Effector memory CD8-positive, alpha-beta T cell (primary cell): Measurements from ENCODE around the gene DNAJC15.

Source experiments
- ATAC-seq: fragments of 150-1000 bp; cut with Tn5 transposase; replicated peaks from 2 replicates; pipeline ENCODE4 v1.10.0; 2021; ENCODE audit warnings: mild to moderate bottlenecking, moderate library complexity
- DNase-seq, 3 experiments: peaks; one replicate each; pipeline ENCODE4 v3.0.0; 2021
- H3K27ac Mint-ChIP-seq, 2 donors: one replicate each; pipeline ENCODE4 v1.8.0; 2022; ENCODE audit warnings: mild to moderate bottlenecking in 2 of 2, mixed read lengths in 2 of 2, moderate library complexity in 2 of 2
- H3K27me3 Mint-ChIP-seq, 2 donors: one replicate each; pipeline ENCODE4 v1.8.0; 2022; ENCODE audit warnings: mixed read lengths in 2 of 2
- H3K36me3 Mint-ChIP-seq: one replicate; pipeline ENCODE4 v1.8.0; 2022; ENCODE audit warnings: mild to moderate bottlenecking, moderate library complexity, mixed read lengths; ENCODE audit not compliant: insufficient read depth
- H3K4me1 Mint-ChIP-seq, 2 donors: one replicate each; pipeline ENCODE4 v1.8.0; 2022; ENCODE audit warnings: low read depth in 2 of 2, mixed read lengths in 2 of 2
- H3K4me3 Mint-ChIP-seq, 2 donors: one replicate each; pipeline ENCODE4 v1.8.0; 2022; ENCODE audit warnings: mild to moderate bottlenecking in 2 of 2, mixed read lengths in 2 of 2, moderate library complexity in 2 of 2
- H3K9me3 Mint-ChIP-seq, 2 donors: one replicate each; pipeline ENCODE4 v1.8.0; 2022; ENCODE audit warnings: mixed read lengths in 2 of 2

The DNAJC15 gene

DNA sequence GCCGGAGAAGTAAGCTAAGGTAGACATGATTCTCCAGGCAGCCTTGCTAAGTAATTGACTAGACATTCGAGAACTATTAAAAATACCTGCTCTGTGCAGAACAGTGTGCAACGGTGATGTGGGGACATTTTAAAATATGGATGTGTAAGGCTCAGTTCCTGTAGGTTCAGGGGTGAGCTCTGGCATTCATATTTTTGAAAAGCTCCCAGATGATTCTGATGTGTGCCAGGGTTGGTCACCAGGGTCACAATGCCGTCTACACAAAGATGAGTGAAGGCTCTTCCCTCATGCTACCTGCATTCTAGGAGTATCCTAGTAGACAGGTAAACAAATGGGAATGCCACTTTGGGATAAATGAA is 30.6 kb upstream of the DNAJC15 start:
- Mint-ChIP-seq H3K4me1 (peaks cover 20 to 28% of the 10 kb centered on the region in 2 donors), H3K27me3 (no peaks in the 10 kb centered on the region), H3K27ac (peak overlapping the region; percentile 99), H3K4me3 (peak overlapping the region; percentile 95 to 96), H3K9me3 (no peaks in the 10 kb centered on the region), H3K36me3 (peaks cover 8% of the 10 kb centered on the region)
- ATAC-seq (no peak), DNase-seq (peak in 1 of 3 experiments; percentile 24)

DNA sequence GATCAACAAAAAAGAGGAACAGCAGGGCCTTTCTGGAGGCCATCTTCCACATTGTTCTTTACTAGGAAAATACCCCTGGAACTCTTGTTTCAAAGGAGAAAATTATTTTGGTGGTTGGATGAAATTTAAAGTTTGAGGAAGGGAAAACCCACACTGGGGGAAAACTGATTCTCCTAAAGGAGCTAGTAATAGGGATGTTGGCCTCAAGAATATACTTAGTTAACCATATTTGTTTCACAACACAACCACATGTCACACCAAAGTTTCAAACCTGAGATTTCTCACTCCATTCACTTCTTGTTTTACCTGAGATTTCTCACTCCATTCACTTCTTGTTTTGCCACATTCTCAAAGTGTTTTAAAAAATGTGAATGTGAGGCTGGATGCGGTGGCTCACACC is 28.5 kb upstream of the DNAJC15 start:
- H3K9me3 Mint-ChIP-seq = no peaks in the 10 kb centered on the region
- H3K36me3 Mint-ChIP-seq = peaks cover 8% of the 10 kb centered on the region
- ATAC-seq (no peak), DNase-seq (no peak)
- H3K27me3 Mint-ChIP-seq = no peaks in the 10 kb centered on the region
- no peak overlapping the region for H3K4me3 Mint-ChIP-seq
- H3K4me1 Mint-ChIP-seq = peaks cover 20 to 25% of the 10 kb centered on the region in 2 donors
- peak overlapping the region in 1 of 2 donors; percentile 80 for H3K27ac Mint-ChIP-seq

DNA sequence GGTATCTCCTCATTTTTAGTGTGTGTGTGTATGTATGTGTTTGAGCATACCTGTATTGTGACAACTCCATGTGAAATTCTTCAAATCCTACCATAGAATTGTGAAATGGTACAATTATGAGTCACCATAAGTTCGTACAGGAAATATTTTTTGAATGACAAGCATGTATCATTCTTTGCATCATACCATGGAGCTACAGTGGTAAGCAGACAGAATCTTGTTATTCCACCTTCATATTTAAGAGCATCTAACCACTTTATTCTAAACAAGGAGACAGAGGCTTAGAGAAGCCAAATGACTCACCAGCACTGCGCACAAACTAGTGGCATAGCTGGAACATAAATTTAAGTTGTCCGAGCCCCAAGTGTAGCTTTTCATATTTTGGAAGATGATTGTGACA is 26.8 kb upstream of the DNAJC15 start:
- H3K4me3 Mint-ChIP-seq = no peak overlapping the region
- ATAC-seq (no peak), DNase-seq (no peak)
- H3K27ac Mint-ChIP-seq = no peak overlapping the region
- H3K4me1 Mint-ChIP-seq = peaks cover 10 to 19% of the 10 kb centered on the region in 2 donors
- H3K9me3 Mint-ChIP-seq = no peaks in the 10 kb centered on the region
- H3K36me3 Mint-ChIP-seq = peaks cover 10% of the 10 kb centered on the region
- H3K27me3 Mint-ChIP-seq = no peaks in the 10 kb centered on the region

DNA sequence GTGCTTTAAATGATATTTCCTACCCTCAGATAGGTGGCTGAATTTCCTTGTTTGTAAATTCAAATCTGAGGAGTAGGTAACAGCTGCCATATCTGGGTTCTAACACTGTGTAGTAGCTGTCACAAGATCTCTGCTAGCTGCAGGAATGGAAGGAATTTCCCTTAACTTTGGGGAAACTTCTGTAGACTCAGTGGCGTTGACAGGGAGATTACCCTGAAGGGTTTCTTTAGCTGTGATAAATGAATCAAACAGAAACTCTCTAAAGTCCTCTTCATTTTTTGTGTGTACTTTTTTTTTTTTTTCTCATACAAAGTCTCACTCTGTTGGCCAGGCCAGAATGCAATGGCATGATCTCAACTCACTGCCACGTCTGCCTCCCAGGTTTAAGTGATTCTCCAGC is 26.0 kb upstream of the DNAJC15 start:
- ATAC-seq (no peak), DNase-seq (no peak)

DNA sequence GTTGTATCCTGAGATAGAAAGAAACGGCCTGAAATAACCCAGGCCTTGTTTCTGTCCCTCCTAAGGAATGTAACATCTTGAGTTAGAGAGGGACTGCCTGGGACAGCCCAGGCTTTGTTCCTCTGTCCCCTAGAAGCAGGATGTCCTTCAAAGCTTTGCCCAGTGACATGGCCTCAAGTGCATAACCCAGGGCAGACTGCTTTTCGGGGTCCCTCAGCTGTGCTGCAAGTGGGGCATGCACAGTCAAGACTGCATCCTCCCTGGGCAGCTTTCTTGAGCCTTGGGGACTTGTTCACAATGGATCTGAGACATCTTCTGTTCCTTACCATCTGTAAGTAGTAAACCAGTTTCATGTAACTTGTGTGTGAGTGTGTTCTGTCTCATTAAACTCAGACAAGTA is 23.9 kb upstream of the DNAJC15 start:
- no peaks in the 10 kb centered on the region for H3K27me3 Mint-ChIP-seq
- no peak overlapping the region for H3K27ac Mint-ChIP-seq
- no peak overlapping the region for H3K4me3 Mint-ChIP-seq
- no peaks in the 10 kb centered on the region for H3K4me1 Mint-ChIP-seq
- peaks cover 2% of the 10 kb centered on the region for H3K36me3 Mint-ChIP-seq
- no peak for ATAC-seq
- no peaks in the 10 kb centered on the region for H3K9me3 Mint-ChIP-seq
- no peak for DNase-seq

More for the DNA sequence above, 26.0 kb upstream of the DNAJC15 start:
- no peaks in the 10 kb centered on the region for H3K9me3 Mint-ChIP-seq
- no peaks in the 10 kb centered on the region for H3K27me3 Mint-ChIP-seq
- no peak overlapping the region for H3K27ac Mint-ChIP-seq
- peaks cover 7 to 11% of the 10 kb centered on the region in 2 donors for H3K4me1 Mint-ChIP-seq
- no peak overlapping the region for H3K4me3 Mint-ChIP-seq
- peaks cover 3% of the 10 kb centered on the region for H3K36me3 Mint-ChIP-seq

DNA sequence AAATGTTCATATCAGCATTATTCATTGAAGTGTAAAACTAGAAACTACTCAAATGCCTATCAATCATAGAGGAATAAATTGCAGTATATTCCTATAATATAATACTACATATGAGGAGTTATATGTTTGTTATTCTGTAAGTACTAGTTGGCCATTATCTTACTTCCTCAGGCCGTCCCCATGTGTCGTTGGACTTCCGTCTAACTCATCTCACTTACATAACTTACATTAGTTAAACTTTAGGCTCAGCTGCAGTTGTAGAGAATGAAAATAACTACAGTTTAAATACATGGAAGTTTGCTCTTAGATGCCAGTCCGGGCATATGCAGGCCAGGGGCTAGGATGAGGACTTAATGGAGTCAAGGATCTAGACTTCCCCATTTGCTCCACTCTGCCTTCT is 22.7 kb upstream of the DNAJC15 start:
- Mint-ChIP-seq H3K9me3 (no peaks in the 10 kb centered on the region), H3K27me3 (no peaks in the 10 kb centered on the region), H3K27ac (no peak overlapping the region), H3K36me3 (peaks cover 2% of the 10 kb centered on the region), H3K4me1 (no peaks in the 10 kb centered on the region), H3K4me3 (no peak overlapping the region)
- DNase-seq = no peak
- no peak for ATAC-seq

DNA sequence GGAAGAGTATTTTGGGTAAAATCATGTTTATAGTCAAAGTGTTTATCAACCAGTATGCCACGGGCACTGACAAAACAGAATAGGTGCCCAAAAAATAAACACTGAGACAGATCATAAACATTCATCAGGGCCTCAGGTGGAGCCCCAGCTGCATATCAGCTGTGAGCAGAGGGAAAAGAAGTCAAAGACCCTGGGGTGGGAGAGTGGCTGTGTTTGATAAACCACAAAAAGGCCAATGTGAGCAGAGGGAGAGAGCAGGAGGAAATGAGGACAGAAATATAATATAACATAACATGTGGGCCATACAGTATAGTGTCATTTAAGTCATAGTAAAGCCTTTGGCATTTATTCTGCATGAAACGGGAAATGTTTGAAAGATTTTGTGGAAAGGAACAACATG is 21.4 kb upstream of the DNAJC15 start:
- ATAC-seq (no peak), DNase-seq (no peak)
- H3K4me1 Mint-ChIP-seq = no peaks in the 10 kb centered on the region
- no peak overlapping the region for H3K4me3 Mint-ChIP-seq
- peaks cover 2% of the 10 kb centered on the region for H3K36me3 Mint-ChIP-seq
- H3K27me3 Mint-ChIP-seq = peaks cover 0 to 7% of the 10 kb centered on the region in 2 donors
- H3K27ac Mint-ChIP-seq = no peak overlapping the region
- no peaks in the 10 kb centered on the region for H3K9me3 Mint-ChIP-seq

DNA sequence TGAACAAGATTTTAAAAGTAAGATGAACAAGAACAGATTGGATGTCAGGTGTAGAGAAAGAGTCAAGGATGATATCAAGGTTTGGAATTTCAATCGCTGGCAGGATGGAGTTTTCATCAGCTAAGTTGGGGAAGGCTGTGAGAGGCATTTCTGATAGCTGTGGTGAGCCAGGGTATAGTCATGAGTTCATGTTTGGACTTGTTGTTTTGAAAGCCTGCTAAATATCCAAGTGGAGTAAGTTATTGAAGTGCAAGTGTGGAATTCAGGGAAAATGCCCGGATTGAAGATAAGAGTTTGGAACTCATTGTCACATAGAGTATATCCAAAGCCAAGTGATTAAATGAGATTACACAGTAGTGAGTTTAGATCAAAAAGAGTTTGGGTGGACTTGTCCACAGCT is 20.4 kb upstream of the DNAJC15 start:
- peaks cover 2% of the 10 kb centered on the region for H3K36me3 Mint-ChIP-seq
- H3K4me3 Mint-ChIP-seq = no peak overlapping the region
- H3K27me3 Mint-ChIP-seq = peaks cover 0 to 17% of the 10 kb centered on the region in 2 donors
- ATAC-seq = no peak
- no peaks in the 10 kb centered on the region for H3K9me3 Mint-ChIP-seq
- no peaks in the 10 kb centered on the region for H3K4me1 Mint-ChIP-seq
- H3K27ac Mint-ChIP-seq = no peak overlapping the region
- DNase-seq = no peak

DNA sequence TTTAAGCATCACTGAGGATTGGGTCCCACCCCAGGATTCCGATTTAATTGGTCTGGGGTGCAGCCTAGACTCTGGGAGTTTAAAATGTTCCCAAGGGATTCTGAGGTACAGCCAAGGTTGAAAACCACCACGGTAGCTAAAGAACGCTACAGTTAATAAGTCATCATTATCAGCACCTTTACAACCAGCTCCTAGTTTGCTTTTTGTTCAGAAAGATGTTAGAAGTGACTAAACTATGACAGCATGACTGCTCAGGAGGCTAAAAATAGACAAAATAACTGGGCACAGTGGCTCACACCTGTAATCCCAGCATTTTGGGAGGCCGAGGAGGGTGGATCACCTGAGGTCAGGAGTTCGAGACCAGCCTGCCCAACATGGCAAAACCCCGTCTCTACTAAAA is 19.7 kb upstream of the DNAJC15 start:
- no peaks in the 10 kb centered on the region for H3K4me1 Mint-ChIP-seq
- H3K9me3 Mint-ChIP-seq = no peaks in the 10 kb centered on the region
- no peak for ATAC-seq
- no peak overlapping the region for H3K4me3 Mint-ChIP-seq
- no peak overlapping the region for H3K27ac Mint-ChIP-seq
- peaks cover 0 to 22% of the 10 kb centered on the region in 2 donors for H3K27me3 Mint-ChIP-seq
- no peak for DNase-seq
- H3K36me3 Mint-ChIP-seq = peaks cover 2% of the 10 kb centered on the region

DNA sequence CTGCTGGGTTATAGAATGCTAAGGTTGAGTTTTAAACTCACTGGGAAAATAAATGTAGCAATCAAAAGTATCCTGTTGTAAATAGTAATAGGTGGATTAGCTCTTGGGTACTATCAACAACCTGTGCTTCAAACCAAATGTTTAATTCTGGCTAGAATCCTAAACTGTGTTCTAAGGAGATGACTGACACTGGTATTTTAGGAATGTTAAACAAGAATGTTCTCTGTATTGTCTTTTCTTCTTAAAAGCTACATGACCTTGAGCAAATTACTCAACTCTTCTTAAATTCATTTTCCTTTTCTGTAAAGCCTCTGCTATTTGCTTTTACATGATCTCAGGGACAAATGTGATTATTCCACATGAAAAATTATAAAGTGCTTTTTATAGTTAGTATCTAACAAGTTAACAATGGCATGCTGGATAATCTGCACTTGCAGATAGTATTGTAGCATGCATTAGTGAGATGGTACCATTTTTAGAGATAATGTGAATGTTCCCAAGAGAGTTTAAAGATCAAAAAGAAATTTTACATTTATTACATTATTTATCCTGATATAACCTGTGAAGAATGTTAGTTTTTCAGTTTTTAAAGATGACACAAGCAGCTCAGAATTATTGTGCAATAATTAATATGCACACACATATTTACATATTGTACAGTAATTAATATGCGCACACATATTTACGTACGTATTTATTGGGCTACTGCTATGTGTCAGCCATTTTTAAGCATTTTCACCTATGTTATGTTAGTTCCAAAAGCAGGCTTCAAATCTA is 17.7 kb upstream of the DNAJC15 start:
- DNase-seq (no peak), ATAC-seq (no peak)
- Mint-ChIP-seq H3K4me1 (no peaks in the 10 kb centered on the region), H3K9me3 (no peaks in the 10 kb centered on the region), H3K4me3 (no peak overlapping the region), H3K27me3 (peaks cover 0 to 22% of the 10 kb centered on the region in 2 donors), H3K36me3 (peaks cover 2% of the 10 kb centered on the region), H3K27ac (no peak overlapping the region)

DNA sequence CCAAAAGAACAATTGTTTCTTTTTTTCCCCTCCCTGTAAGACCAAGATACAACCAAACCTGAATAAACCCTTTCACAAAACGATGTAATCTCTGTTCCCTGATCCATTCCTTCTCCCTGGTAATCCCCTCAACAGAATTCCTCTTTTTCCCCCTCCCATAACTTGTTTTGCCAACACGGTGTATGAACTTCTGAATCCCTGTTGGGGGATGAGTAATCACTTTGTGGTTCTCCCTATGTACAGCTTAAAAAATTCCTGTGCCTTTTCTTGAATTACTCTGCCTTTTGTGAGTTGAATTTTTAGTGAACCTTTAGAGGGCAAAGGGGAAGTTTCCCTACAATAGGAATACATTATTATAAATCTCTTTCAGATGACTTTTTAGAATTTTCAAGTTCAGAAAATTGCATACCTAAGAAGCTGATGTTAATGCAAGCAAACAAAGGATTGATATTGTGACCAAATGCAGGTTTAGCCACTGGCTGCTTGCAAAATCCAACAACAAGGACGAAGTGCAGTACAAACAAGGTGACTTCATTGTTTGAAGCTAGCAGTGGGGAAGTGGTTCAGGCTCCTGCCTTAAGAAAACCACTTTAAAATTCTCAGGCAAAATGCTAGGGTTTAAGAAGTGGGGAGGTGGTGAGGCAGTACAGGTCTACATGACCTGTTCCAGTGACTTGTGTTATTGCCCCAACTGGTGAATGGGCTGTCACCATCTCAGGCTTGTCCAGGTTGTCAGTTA is 16.3 kb upstream of the DNAJC15 start:
- Mint-ChIP-seq H3K36me3 (no peaks in the 10 kb centered on the region), H3K4me1 (no peaks in the 10 kb centered on the region), H3K27me3 (peaks cover 0 to 22% of the 10 kb centered on the region in 2 donors), H3K27ac (no peak overlapping the region), H3K4me3 (no peak overlapping the region), H3K9me3 (no peaks in the 10 kb centered on the region)
- no peak for ATAC-seq
- no peak for DNase-seq

DNA sequence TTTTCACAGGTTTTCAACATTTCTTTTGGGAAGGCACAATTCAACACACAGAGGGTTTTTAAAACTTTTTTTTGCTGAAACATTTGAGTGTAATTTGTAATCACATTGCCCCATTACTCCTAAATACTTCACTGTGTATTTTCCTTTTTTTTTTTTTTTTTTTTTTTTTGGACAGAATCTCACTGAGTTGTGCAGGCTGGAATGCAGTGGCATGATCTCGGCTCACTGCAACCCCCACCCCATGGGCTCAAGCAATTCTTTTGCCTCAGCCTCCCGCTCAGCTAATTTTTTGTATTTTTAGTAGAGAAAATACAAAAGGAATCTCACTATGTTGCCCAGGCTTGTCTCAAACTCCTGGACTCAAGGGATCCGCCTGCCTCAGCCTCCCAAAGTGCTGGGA is 14.8 kb upstream of the DNAJC15 start:
- H3K4me1 Mint-ChIP-seq = no peaks in the 10 kb centered on the region
- no peak overlapping the region for H3K27ac Mint-ChIP-seq
- H3K27me3 Mint-ChIP-seq = peaks cover 0 to 22% of the 10 kb centered on the region in 2 donors
- no peak for ATAC-seq
- H3K4me3 Mint-ChIP-seq = no peak overlapping the region
- DNase-seq = no peak
- H3K36me3 Mint-ChIP-seq = no peaks in the 10 kb centered on the region
- no peaks in the 10 kb centered on the region for H3K9me3 Mint-ChIP-seq

DNA sequence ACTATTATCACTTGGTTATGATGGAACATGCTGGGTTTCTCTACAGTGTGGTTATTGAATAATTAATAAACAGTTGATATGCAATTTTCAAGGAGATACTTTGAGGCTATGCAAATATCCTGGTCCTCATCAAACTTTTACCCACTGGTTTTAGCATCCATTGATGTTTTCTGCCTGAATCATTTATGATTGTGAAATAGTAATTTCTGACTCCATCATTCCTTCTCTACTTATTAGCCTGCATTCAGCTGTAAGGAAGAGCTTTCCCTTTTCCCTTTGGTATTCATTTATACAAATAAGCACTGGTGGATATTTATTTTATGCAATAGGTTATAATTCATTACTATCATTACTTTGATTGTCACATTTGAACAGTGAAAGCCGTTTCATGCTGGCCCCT is 13.9 kb upstream of the DNAJC15 start:
- Mint-ChIP-seq H3K27me3 (peaks cover 0 to 22% of the 10 kb centered on the region in 2 donors), H3K4me1 (no peaks in the 10 kb centered on the region), H3K27ac (no peak overlapping the region), H3K36me3 (no peaks in the 10 kb centered on the region), H3K4me3 (no peak overlapping the region), H3K9me3 (no peaks in the 10 kb centered on the region)
- no peak for ATAC-seq
- DNase-seq = no peak

DNA sequence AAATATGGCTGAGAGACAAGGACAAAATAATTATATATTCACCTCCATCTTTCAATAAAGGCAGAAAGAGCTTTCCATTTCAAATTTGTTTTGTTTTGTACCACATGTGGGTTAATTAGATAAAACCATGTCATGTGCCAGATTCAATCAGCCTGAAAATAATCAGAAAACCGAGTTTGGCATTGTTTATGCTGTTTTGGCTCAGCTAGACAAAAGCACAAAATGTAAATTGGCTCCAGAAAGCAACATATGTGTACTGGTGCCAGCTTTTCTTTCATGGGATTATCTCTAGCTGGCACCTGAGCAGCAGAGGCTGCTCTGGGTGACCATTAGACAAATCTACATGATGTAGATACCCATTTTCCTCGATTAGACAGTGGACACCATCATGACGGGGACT is 9.2 kb upstream of the DNAJC15 start:
- ATAC-seq (no peak), DNase-seq (no peak)
- no peaks in the 10 kb centered on the region for H3K4me1 Mint-ChIP-seq
- H3K36me3 Mint-ChIP-seq = no peaks in the 10 kb centered on the region
- no peak overlapping the region for H3K27ac Mint-ChIP-seq
- H3K27me3 Mint-ChIP-seq = no peaks in the 10 kb centered on the region
- no peaks in the 10 kb centered on the region for H3K9me3 Mint-ChIP-seq
- no peak overlapping the region for H3K4me3 Mint-ChIP-seq
